Measurements from ENCODE around the gene ZNF598. TPM values are rescaled to one million over a fixed set of nuclear protein-coding genes. Genes with fewer than 3 reads are reported as not detected.

The ZNF598 gene
- total RNA-seq, 1 experiment from 2014 or later: 70.9 TPM

- H4K20me1 ChIP-seq (ENCODE audit: control insufficient read depth, insufficient read depth, insufficient read length): no peaks in the 10 kb centered on the region
- DNase-seq: no peak
- peak; percentile 15; the same call in 2 of the 3 replicates for TF ChIP-seq CTCF (conservative IDR thresholded peaks at IDR 0.05)
- WGBS (ENCODE audit: extremely low coverage, insufficient read length, low lambda C conversion rate): no CpG with 5 or more reads among the region's 33 CpGs
- no peaks in the 10 kb centered on the region for H3K79me2 ChIP-seq (ENCODE audit: insufficient read depth, low read length)
- H3K27ac Mint-ChIP-seq: peak within 1 kb of the TSS in 1 of 3 experiments; percentile 40; a peak in 1 of 7 replicates
- no peak within 1 kb of the TSS for H4K91ac ChIP-seq (ENCODE audit: insufficient read length, low read depth, low read length)
- peaks cover 0 to 6% of the 10 kb centered on the region in 2 experiments; a peak in 3 of 5 replicates for H3K9me3 Mint-ChIP-seq
- H3K36me3 Mint-ChIP-seq (ENCODE audit: insufficient read depth in 1 of 3, low read depth in 3 of 3): peaks cover 0 to 2% (median 0%) of the 10 kb centered on the region in 3 experiments; a peak in 1 of 7 replicates
- peaks cover 13% of the 10 kb centered on the region; the same call in 1 of the 2 replicates for H3K27me3 ChIP-seq (ENCODE audit: insufficient read depth, low read length)
- H3K27me3 Mint-ChIP-seq (ENCODE audit: low read depth): peaks cover 75% of the 10 kb centered on the region
- H2BK15ac ChIP-seq (ENCODE audit: low read depth, low read length): no peak within 1 kb of the TSS
- peak within 1 kb of the TSS; percentile 35 for H3K4me2 ChIP-seq (ENCODE audit: insufficient read depth, insufficient read length, low read length)
- H3K23me2 ChIP-seq (ENCODE audit: insufficient read length, low read depth, low read length, poor library complexity, severe bottlenecking): peaks cover 13% of the 10 kb centered on the region
- H2AFZ ChIP-seq (ENCODE audit: low read length): no peak within 1 kb of the TSS
- no peak within 1 kb of the TSS for H2BK120ac ChIP-seq (ENCODE audit: low read depth, low read length, poor library complexity, severe bottlenecking)
- no peaks in the 10 kb centered on the region; the same call in 1 of the 2 replicates for H3K4me1 ChIP-seq (ENCODE audit: insufficient read depth, low read length)
- H4K8ac ChIP-seq (replicated peaks; ENCODE audit: insufficient read length, low read depth, low read length): no peak within 1 kb of the TSS
- no peak within 1 kb of the TSS for H3K4ac ChIP-seq (ENCODE audit: low read depth, low read length)
- no peak within 1 kb of the TSS for H4K5ac ChIP-seq (ENCODE audit: insufficient read length, low read depth, low read length)
- H3K4me1 Mint-ChIP-seq: peaks cover 10 to 12% of the 10 kb centered on the region in 2 experiments
- H3K18ac ChIP-seq (ENCODE audit: insufficient read length, low read depth, low read length): no peak within 1 kb of the TSS
- H3K4me3 Mint-ChIP-seq: peak within 1 kb of the TSS; percentile 51 to 83
- H2BK5ac ChIP-seq (ENCODE audit: insufficient read length, low read length): no peak within 1 kb of the TSS
- no peak within 1 kb of the TSS for H3K9ac ChIP-seq (ENCODE audit: extremely low read depth, insufficient read length, low read length)
- H3K79me1 ChIP-seq (ENCODE audit: insufficient read depth, low read depth, low read length, poor library complexity, severe bottlenecking): no peaks in the 10 kb centered on the region
- H3T11ph ChIP-seq (ENCODE audit: low read length): no peak within 1 kb of the TSS
- no peak within 1 kb of the TSS for H2BK20ac ChIP-seq (ENCODE audit: low read depth, low read length, poor library complexity, severe bottlenecking)
- H2BK12ac ChIP-seq (ENCODE audit: insufficient read length, low read depth, low read length): no peak within 1 kb of the TSS
- no peak within 1 kb of the TSS for H3K23ac ChIP-seq (ENCODE audit: insufficient read length, low read depth, low read length)
- no peak within 1 kb of the TSS for H3K56ac ChIP-seq (ENCODE audit: insufficient read length, low read depth, low read length)
- no peak within 1 kb of the TSS for H3K27ac ChIP-seq (ENCODE audit: insufficient read length, low read depth, low read length)
- no peak within 1 kb of the TSS for H2AK5ac ChIP-seq (ENCODE audit: insufficient read length, low read length)
- H3K14ac ChIP-seq (ENCODE audit: insufficient read depth, low read length): no peak within 1 kb of the TSS; the same call in 1 of the 2 replicates
- no peaks in the 10 kb centered on the region for H3K9me3 ChIP-seq (ENCODE audit: control insufficient read depth, low read depth, low read length)
Observed at GRCh38 chr16:2019518-2019920, 9.9 kb upstream of the ZNF598 start, which contains the start of gene NPW. Gene NPW, plus strand, starts transcription at chr16:2019785.
